ENCODE measurements around the gene TECTB. TPM values are rescaled to one million over a fixed set of nuclear protein-coding genes. Genes with fewer than 3 reads are reported as not detected.

TECTB gene
- total RNA-seq, 1 experiment from 2014 or later = not detected

GRCh38 chr10:112247791-112248190 lies 35.4 kb upstream of the TECTB start:
- DNase-seq (ENCODE audit: low read depth, low spot score) = no peak
- no peak for ATAC-seq
- Histone ChIP-seq H3K27ac (ENCODE audit: low read length) (no peak overlapping the region), H3K9me3 (ENCODE audit: control insufficient read depth, insufficient read depth, low read depth, low read length) (peaks cover 5% of the 10 kb centered on the region; the same call in 1 of the 2 replicates), H3K27me3 (ENCODE audit: control insufficient read depth, insufficient read depth, low read length) (no peaks in the 10 kb centered on the region), H3K4me3 (ENCODE audit: low read depth in 2 of 2, low read length in 2 of 2) (no peak overlapping the region), H3K4me1 (ENCODE audit: control insufficient read depth, insufficient read depth, low read length) (no peaks in the 10 kb centered on the region), H3K36me3 (ENCODE audit: control insufficient read depth, insufficient read depth, low read length) (no peaks in the 10 kb centered on the region)
- in situ Hi-C loops (cut with HindIII; ENCODE audit: low pct_unique_long_range_greater_than_20kb, low sequenced_read_pairs) = no loop called here
- TF ChIP-seq POLR2AphosphoS5 (IDR thresholded peaks at IDR 0.05; ENCODE audit: low read depth, low read length) (no peak), SIN3A (IDR thresholded peaks at IDR 0.05; ENCODE audit: borderline replicate concordance, insufficient read depth, low read depth, low read length) (no peak), REST (IDR thresholded peaks at IDR 0.05; ENCODE audit: insufficient read depth in 1 of 2, low read depth in 2 of 2, low read length in 1 of 2) (no peak), TCF7L2 (IDR thresholded peaks at IDR 0.05; ENCODE audit: low read depth, low read length) (no peak), CTCF (IDR thresholded peaks at IDR 0.05) (no peak)
- CTCF ChIA-PET = no interaction called here
- no TSS peak for BruUV-seq (replicated peaks)
- intact Hi-C loops (cut with micrococcal nuclease; ENCODE audit: unreplicated experiment) = no loop called here
- POLR2A ChIA-PET = no interaction called here

DNA sequence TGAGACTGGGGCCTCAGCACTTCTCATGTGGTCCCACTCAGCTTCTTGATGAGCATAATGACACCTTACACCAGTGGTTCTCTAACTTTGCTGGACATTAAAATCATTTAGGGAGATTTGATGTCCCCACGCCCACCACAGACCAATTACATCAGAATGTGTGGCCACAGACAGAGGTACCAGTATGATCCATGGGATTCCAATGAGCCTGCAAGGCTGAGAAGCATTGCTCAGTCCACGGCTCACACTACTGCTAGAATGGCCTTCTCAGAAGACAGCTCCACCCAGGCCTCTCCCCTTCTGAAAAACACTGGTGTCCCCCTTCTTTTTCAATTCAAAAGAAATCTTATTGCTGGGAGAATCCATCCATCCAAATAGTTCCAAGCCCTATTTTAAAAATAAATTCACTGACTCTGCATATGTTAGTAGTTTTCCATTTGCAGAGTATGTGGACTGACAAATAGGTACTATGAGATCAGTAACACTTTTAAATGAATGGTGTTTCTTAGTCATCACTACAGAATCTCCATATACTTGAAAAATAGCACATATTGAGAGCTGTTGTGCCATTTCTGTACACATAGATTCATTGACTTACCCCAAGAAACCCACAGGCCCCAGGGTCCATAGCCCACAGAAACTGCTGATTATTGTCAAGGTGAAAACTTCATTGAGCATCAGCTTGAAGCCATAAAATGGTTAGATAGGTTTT lies 34.5 kb upstream of the TECTB start:
- in situ Hi-C loops (cut with HindIII; ENCODE audit: low pct_unique_long_range_greater_than_20kb, low sequenced_read_pairs) (no loop called here), intact Hi-C loops (cut with micrococcal nuclease; ENCODE audit: unreplicated experiment) (no loop called here)
- BruUV-seq (replicated peaks) = no TSS peak
- POLR2A ChIA-PET = no interaction called here
- peaks cover 5% of the 10 kb centered on the region; the same call in 1 of the 2 replicates for H3K9me3 ChIP-seq (ENCODE audit: control insufficient read depth, insufficient read depth, low read depth, low read length)
- no peak overlapping the region for H3K4me3 ChIP-seq (ENCODE audit: low read depth in 2 of 2, low read length in 2 of 2)
- no peaks in the 10 kb centered on the region for H3K27me3 ChIP-seq (ENCODE audit: control insufficient read depth, insufficient read depth, low read length)
- no peaks in the 10 kb centered on the region for H3K4me1 ChIP-seq (ENCODE audit: control insufficient read depth, insufficient read depth, low read length)
- ATAC-seq = no peak
- TF ChIP-seq TCF7L2 (IDR thresholded peaks at IDR 0.05; ENCODE audit: low read depth, low read length) (no peak), SIN3A (IDR thresholded peaks at IDR 0.05; ENCODE audit: borderline replicate concordance, insufficient read depth, low read depth, low read length) (no peak), REST (IDR thresholded peaks at IDR 0.05; ENCODE audit: insufficient read depth in 1 of 2, low read depth in 2 of 2, low read length in 1 of 2) (no peak)
- H3K27ac ChIP-seq (ENCODE audit: low read length) = no peak overlapping the region
- CTCF ChIA-PET = no interaction called here
- no peaks in the 10 kb centered on the region for H3K36me3 ChIP-seq (ENCODE audit: control insufficient read depth, insufficient read depth, low read length)
- DNase-seq (ENCODE audit: low read depth, low spot score) = no peak

Measured in Panc1 (cell line).